Ammon's horn (tissue), 1 donor: Measurements from ENCODE around the gene RNF44.
"Not testable (repeated sequence)": the region's sequence is repeated elsewhere in the genome, so short reads cannot be mapped to it uniquely, and the experiment has no call there.

Experiments
- DNase-seq: peaks from one replicate; pipeline ENCODE4 v3.0.0-alpha.2; 2016; ENCODE audit warnings: low spot score

The RNF44 gene

DNA sequence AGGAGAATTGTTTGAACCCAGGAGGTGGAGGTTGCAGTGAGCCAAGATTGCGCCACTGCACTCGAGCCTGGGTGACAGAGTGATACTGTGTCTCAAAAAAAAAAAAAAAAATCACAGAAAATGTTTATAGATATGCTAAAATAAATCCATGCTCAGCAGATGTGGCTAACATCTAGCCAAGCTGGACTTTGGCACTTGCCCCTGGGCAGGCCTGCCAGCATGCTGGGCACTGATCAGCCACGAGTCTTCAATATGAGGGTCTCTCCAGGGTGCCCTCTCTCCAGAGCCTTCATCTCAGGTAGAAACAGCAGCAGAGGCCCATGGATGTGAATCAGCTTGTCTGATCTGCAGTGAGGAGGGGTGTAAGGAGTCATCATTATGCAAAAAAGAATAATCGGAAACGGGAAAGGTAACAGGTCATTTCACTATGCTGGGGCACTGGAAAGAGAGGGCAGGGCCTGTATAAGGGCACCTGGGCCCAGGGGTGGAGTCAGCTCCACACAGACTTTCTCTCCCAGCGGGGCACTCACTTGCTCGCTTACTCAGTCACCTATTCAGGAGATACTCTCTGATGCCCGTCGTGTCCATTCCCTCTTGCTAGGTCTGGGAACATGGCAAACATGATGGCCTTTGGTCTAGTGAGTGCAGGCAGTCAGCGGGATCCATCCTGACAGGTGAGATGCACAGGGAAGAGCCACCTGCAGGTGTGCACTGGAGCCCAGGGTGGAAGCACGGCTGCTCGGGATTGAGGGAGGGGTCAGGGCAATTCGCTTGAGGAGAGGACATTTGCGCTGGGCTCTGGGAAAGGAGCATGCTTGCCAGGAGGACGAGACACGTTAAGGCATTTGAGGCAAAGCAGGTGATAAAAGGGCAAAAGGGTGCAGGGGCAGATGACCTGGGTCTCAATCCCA lies 17.1 kb downstream of the RNF44 start:
- no peak for DNase-seq

DNA sequence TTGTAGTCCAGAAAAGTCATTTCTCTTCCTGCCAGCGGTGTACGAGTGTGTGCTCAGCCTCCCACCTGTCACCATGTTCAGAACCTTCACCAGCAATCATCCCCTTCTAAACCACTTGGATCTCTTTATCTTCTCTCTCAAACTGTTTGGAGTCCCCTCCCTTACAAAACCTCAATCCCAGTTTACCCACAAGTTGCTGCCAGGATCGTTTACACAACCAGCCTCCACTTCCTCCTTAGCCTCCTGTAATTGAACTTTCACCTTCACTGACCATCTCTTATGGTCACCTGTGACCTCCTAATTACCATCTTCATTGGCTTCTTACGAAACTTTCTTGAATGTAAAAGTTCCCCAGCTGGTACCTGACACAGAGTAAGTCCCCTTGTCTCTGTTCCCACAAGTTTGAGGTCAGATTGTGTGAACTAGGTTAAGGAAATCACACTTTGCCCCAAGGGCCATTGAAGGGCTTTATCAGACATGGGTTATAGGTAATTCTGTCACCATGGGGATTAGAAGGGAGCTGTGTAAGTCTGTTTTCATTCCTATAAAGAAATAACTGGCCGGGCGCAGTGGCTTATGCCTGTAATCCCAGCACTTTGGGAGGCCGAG lies 20.0 kb downstream of the RNF44 start:
- no peak for DNase-seq

DNA sequence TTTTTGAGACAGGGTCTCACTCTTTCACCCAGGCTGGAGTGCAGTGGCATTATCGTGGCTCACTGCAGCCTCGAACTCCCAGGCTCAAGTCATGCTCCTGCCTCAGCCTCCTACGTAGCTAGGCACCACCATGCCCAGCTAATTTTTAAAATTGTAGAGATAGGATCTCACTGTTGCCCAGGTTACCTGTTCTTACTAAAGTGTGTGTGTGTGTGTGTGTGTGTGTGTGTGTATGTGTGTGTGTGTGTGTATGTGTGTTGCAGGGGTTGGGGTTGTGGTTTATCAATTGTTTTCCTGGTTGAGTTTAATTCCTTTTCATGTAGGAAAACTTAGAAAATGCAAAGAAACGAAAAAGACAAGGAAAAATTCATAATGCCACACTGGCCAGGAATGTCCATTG lies 21.8 kb downstream of the RNF44 start:
- DNase-seq: no peak

DNA sequence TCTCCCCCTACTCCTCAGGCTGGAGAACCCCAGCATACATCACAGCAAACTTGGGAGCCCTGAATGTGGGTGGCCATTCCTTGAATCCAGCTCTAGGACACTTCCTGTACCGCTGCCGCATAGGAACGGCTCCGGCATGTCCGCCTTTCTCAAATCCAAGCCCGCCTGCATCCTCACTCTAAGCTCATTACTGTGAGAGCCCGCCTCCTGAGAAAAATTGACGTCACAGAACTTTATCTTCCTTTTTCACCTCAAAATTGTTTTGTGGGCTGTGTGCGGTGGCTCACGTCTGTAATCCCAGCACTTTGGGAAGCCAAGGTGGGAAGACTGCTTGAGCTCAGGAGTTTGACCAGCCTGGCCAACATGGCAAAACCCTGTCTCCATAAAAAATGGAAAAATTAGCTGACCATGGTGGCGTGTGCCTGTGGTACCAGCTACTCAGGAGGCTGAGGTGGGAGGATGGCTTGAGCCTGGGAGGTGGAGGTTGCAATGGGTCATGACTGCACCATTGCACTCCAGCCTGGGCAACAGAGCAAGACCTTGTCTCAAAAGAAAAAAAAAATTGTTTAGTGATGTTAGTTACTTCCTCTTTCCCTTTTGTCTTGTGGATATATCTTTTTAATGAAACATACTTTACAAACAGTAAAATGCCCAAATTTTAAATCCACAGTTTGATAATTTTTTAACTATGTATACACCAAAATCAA lies 22.8 kb downstream of the RNF44 start:
- no peak for DNase-seq

DNA sequence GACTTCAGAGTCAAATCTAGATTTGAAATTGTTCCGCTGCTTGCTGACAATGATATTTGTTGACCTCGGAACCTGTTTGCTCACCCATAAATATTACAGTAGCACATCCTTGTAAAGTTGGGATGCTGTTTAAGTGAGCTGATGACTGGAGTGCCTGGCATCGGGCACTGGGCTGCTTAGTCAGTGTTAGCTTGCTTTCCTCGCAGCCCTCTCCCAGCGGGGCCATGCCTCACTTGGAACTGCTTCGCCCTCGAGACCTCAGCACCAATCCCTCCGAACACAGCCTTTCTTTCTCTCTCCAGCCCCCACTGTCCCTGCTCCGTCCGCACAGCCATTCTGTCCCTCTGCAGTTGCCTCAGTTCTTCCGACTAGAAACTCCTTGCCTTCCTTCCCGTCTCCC lies 23.4 kb downstream of the RNF44 start:
- DNase-seq: no peak

GRCh38 chr5:176508603-176509002 lies 28.6 kb downstream of the RNF44 start:
- DNase-seq: no peak

DNA sequence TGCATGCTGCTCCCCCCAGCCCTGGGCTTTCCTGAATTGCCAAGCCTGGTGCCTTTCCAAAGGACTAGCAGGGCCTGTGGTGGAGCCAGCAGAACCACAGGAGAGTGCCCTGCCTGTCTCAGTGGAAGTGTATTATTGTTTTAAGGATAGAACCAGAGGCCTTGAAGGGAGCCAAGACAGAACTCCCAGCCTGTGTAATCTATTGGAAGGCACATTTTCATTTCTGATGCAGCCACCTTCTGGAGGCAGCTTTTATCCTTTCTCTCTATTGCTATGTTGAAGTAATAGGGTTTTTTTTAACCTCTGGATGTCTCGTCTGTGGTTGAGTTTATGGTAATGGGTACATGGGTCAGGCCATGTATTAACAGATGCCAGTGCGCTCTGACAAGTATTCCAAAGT lies 29.3 kb downstream of the RNF44 start:
- no peak for DNase-seq

- no peak for DNase-seq
Measured at GRCh38 chr5:176503496-176503895, 33.7 kb downstream of the RNF44 start.

- DNase-seq: no peak
Measured at GRCh38 chr5:176501333-176501732, 35.9 kb downstream of the RNF44 start.

GRCh38 chr5:176500511-176500910 lies 36.7 kb downstream of the RNF44 start:
- DNase-seq: no peak

GRCh38 chr5:176499273-176499672 lies 37.9 kb downstream of the RNF44 start:
- no peak for DNase-seq

DNA sequence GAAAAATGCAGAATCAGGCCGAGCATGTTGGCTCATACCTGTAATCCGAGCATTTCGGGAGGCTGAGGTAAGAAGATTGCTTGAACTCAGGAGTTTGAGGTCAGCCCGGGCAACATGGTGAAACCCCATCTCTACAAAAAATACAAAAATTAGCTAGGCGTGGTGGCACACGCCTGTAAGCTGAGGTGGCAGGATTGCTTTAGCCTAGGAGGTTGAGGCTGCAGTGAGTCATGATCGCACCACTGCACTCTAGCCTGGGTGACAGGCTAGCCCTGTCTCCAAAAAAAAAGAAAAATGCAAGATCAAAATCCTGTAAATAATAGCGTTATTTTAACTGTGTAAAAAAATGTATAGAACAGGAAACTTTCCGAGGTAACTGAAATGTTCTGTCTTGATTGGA lies 39.4 kb downstream of the RNF44 start:
- no peak for DNase-seq

DNA sequence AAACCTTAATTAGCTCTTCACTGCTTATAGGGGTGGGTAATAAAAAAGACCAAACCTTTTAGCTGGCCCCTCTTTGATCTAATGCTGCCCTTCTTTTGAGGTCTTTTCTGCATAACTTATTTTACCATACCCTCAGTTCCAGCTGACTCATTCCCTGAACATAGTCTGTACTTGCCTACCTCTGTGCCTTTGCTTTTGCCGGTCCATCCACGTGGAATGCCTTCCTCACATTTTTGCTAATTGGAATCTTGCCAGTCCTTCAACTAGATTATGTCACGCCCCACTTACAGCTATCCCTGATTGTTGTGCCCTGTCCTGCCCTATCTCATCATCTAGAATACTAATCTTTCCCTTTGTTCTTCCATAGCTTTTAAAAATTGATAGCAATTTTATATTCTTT lies 44.8 kb downstream of the RNF44 start:
- no peak for DNase-seq

- DNase-seq: no peak
Measured at GRCh38 chr5:176491901-176492300, 45.3 kb downstream of the RNF44 start.

- no peak for DNase-seq
Measured at GRCh38 chr5:176491101-176491502, 46.1 kb downstream of the RNF44 start.

DNA sequence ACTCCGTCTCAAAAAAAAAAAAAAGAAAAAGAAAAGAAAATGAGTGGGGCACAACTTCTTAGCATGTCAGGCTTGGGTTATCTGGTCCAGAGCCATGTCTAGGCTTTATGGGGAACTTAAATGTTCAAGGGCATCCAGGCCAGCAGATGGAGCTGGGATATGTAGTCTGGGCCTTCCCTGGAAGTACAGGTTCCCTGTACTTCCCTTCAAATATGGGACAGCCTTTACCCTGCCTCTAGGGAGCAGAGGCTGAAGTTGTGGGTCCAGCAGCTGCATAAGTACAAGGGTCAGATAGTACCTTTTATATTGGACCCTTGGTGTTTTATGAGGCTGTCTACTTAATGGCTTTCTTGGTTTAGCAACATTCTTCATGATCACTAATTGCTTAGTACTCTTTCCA lies 46.9 kb downstream of the RNF44 start:
- DNase-seq: no peak

GRCh38 chr5:176489077-176489476 lies 48.1 kb downstream of the RNF44 start:
- DNase-seq: no peak

GRCh38 chr5:176487160-176487559 lies 50.0 kb downstream of the RNF44 start:
- DNase-seq: not testable (repeated sequence)

DNA sequence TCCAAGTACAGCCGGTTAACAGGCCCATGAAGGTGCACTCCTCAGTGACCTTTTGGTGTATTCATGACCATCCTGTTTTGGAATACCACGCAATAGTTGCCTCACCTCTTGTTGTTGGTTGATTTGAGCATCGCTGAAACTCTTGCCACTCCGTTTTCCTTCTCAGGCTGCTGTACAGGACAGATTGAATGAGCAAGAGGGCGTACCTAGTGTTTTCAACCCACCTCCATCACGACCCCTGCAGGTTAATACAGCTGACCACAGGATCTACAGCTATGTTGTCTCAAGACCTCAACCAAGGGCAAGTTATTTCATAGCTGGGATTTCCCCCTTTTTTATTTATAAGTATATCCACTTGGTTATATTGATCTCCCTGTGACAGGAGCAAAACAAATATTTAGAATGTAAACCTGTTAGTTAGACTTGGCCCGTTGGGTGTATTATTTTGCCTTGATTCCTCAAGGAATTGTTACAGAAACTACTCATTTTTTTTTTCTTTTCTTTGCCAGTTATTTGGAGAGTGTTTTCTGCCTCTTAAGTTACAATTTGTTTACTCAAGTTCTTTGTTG lies 50.9 kb downstream of the RNF44 start:
- DNase-seq: no peak

- no peak for DNase-seq
Measured at GRCh38 chr5:176485176-176485575, 52.0 kb downstream of the RNF44 start.

DNA sequence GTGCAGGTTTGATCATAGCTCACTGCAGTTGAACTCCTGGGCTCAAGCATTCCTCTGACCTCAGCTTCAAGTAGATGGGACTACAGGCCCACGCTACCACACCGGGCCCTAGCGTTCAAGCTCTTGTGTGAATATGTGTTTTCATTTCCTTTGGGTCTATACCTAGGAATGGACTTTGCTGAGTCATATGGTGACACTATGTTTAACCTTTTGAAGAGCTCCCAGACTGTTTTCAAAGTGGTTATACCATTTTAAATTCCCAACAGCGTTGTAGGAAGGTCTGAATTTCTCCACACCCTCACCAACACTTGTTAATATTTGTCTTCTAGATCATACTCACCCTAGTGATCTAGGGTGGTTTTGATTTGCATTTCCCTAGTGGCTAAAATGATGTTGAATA lies 55.5 kb downstream of the RNF44 start:
- DNase-seq: no peak
